KOPT-K1 (cell line): ENCODE results near the gene SLIT3.

Experiments
- H3K27ac ChIP-seq: fragments of 200-600 bp; sonication (generic); 2 replicates; pipeline ENCODE4 v1.5.1; 2016; ENCODE audit warnings: antibody characterized with exemption, mild to moderate bottlenecking, low read depth, low read length; ENCODE audit not compliant: poor library complexity, severe bottlenecking
- H3K36me3 ChIP-seq: fragments of 200-600 bp; sonication (generic); 2 replicates; pipeline ENCODE4 v1.5.1; 2017; ENCODE audit warnings: antibody characterized with exemption, mild to moderate bottlenecking, low read length, moderate library complexity; ENCODE audit not compliant: insufficient read depth
- H3K9me3 ChIP-seq: fragments of 200-600 bp; sonication (generic); 2 replicates; pipeline ENCODE4 v1.5.1; 2017; ENCODE audit warnings: antibody characterized with exemption, low read length, mild to moderate bottlenecking; ENCODE audit not compliant: insufficient read depth, poor library complexity, severe bottlenecking

The SLIT3 gene

GRCh38 chr5:169169783-169170182, 131.2 kb downstream of the SLIT3 start:
- H3K9me3 ChIP-seq: no peaks in the 10 kb centered on the region
- no peak overlapping the region for H3K27ac ChIP-seq
- H3K36me3 ChIP-seq: no peaks in the 10 kb centered on the region

- Histone ChIP-seq H3K36me3 (no peaks in the 10 kb centered on the region), H3K27ac (no peak overlapping the region), H3K9me3 (no peaks in the 10 kb centered on the region)
Observed at GRCh38 chr5:169168280-169168679, 132.7 kb downstream of the SLIT3 start.

GRCh38 chr5:169166078-169166477, 134.9 kb downstream of the SLIT3 start:
- Histone ChIP-seq H3K9me3 (no peaks in the 10 kb centered on the region), H3K27ac (no peak overlapping the region), H3K36me3 (no peaks in the 10 kb centered on the region)

- Histone ChIP-seq H3K27ac (no peak overlapping the region), H3K36me3 (no peaks in the 10 kb centered on the region), H3K9me3 (no peaks in the 10 kb centered on the region)
Observed at GRCh38 chr5:169165052-169165451, 135.9 kb downstream of the SLIT3 start.

- H3K36me3 ChIP-seq: no peaks in the 10 kb centered on the region
- H3K9me3 ChIP-seq: no peaks in the 10 kb centered on the region
- no peak overlapping the region for H3K27ac ChIP-seq
Observed at GRCh38 chr5:169164481-169164925, 136.4 kb downstream of the SLIT3 start.

GRCh38 chr5:169162407-169162806, 138.5 kb downstream of the SLIT3 start:
- Histone ChIP-seq H3K9me3 (no peaks in the 10 kb centered on the region), H3K27ac (no peak overlapping the region), H3K36me3 (no peaks in the 10 kb centered on the region)

GRCh38 chr5:169161022-169161680, 139.8 kb downstream of the SLIT3 start:
- Histone ChIP-seq H3K36me3 (no peaks in the 10 kb centered on the region), H3K9me3 (no peaks in the 10 kb centered on the region), H3K27ac (no peak overlapping the region)

- H3K27ac ChIP-seq: no peak overlapping the region
- no peaks in the 10 kb centered on the region for H3K36me3 ChIP-seq
- no peaks in the 10 kb centered on the region for H3K9me3 ChIP-seq
Observed at GRCh38 chr5:169160405-169160901, 140.5 kb downstream of the SLIT3 start.

GRCh38 chr5:169158764-169159163, 142.2 kb downstream of the SLIT3 start:
- Histone ChIP-seq H3K36me3 (no peaks in the 10 kb centered on the region), H3K27ac (no peak overlapping the region), H3K9me3 (no peaks in the 10 kb centered on the region)

GRCh38 chr5:169157064-169157463, 143.9 kb downstream of the SLIT3 start:
- no peak overlapping the region for H3K27ac ChIP-seq
- H3K9me3 ChIP-seq: no peaks in the 10 kb centered on the region
- no peaks in the 10 kb centered on the region for H3K36me3 ChIP-seq

- H3K27ac ChIP-seq: no peak overlapping the region
- no peaks in the 10 kb centered on the region for H3K36me3 ChIP-seq
- H3K9me3 ChIP-seq: no peaks in the 10 kb centered on the region
Observed at GRCh38 chr5:169154679-169155078, 146.3 kb downstream of the SLIT3 start.

- H3K9me3 ChIP-seq: no peaks in the 10 kb centered on the region
- no peak overlapping the region for H3K27ac ChIP-seq
- H3K36me3 ChIP-seq: no peaks in the 10 kb centered on the region
Observed at GRCh38 chr5:169153405-169153804, 147.5 kb downstream of the SLIT3 start.

- H3K36me3 ChIP-seq: no peaks in the 10 kb centered on the region
Observed at GRCh38 chr5:169152946-169153345, 148.0 kb downstream of the SLIT3 start.

GRCh38 chr5:169152453-169152852, 148.5 kb downstream of the SLIT3 start:
- Histone ChIP-seq H3K36me3 (no peaks in the 10 kb centered on the region), H3K9me3 (no peaks in the 10 kb centered on the region), H3K27ac (no peak overlapping the region)

More at GRCh38 chr5:169152946-169153345, 148.0 kb downstream of the SLIT3 start:
- Histone ChIP-seq H3K27ac (no peak overlapping the region), H3K9me3 (no peaks in the 10 kb centered on the region)

GRCh38 chr5:169151051-169151805, 149.7 kb downstream of the SLIT3 start:
- Histone ChIP-seq H3K36me3 (no peaks in the 10 kb centered on the region), H3K9me3 (no peaks in the 10 kb centered on the region), H3K27ac (no peak overlapping the region)

GRCh38 chr5:169150108-169150507, 150.8 kb downstream of the SLIT3 start:
- H3K27ac ChIP-seq: no peak overlapping the region
- H3K36me3 ChIP-seq: no peaks in the 10 kb centered on the region
- H3K9me3 ChIP-seq: no peaks in the 10 kb centered on the region
